LHCN-M2 (cell line): ENCODE measurements around the gene CYBRD1. TPM values are rescaled to one million over a fixed set of nuclear protein-coding genes. Genes with fewer than 3 reads are reported as not detected.

Experiments used
- DNase-seq: peaks from one replicate; pipeline ENCODE4 v3.0.0-alpha.2; 2012; ENCODE audit warnings: low read depth
- total RNA-seq: library from RNA; depleted of rRNA; stranded (reverse); fragments of >200 nt; gene quantifications from 2 replicates; pipeline ENCODE4 v1.2.3, GENCODE V29; 2014

The CYBRD1 gene
- total RNA-seq, 1 experiment from 2014 or later = 120 TPM

DNA sequence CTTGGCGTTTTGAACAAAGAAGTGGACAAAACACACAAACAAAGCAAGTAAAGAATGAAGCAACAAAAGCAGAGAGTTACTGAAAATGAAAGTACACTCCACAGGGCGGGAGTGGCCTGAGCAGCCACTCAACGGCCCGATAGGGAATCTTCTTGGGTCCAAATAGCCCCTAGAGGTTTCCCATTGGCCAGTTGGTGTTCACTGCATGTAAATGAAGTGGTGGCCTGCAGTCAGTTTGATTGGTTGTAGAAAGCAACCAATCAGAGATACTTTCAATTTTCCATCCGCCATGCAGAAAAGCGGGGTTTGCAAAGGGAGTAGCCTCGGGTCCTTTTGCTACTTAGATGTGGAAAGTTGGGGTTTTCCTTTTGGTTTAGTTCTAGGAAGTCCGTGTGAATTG lies 31.6 kb downstream of the CYBRD1 start:
- DNase-seq = no peak

DNA sequence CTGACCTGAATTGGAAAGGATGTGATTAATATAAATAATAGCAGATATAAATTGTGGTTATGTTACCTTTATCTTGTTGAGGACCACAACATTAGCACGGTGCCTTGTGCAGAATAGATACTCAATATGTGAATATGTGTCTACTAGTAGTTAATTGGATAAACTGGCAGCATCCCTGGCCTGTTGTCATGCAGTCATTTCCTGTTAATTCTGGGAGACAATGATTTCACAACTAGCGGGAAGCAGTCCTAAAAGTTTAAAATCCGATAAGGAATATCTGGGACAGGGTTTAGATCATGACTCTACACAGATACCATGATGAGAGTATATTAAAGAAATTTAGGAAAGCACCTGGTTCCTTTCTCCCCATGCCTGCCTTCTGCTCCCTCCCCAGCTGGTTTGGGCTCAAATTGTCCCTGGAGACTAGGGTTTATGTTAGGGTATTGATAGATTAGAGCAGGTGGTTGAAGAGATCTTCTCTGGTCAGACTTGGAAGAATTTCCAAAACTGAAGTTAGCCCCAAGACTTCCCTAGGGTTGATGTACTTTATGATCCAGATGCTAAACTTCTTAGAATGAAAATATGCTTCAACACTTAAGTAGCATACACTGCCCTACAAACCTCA lies 32.8 kb downstream of the CYBRD1 start:
- DNase-seq = peak; percentile 31

DNA sequence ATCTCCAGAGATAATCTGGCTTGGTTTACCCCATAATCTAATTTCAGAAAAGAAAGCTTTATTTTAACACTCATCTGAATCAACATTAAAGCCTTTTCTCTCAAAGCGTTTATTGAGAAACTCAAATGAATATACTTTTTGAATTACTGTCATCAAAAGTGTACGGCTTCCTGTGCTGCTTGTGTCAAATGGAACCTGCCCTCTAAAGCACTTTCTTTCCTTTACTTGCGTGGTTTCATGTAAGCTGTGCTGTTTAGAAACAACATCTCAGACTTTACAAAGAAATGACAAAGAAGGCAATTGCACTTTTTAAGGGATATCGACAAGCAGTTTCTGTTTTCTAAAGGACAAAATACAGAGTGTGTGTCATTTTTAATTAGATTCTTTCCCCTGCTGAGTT lies 35.1 kb downstream of the CYBRD1 start:
- DNase-seq = no peak

DNA sequence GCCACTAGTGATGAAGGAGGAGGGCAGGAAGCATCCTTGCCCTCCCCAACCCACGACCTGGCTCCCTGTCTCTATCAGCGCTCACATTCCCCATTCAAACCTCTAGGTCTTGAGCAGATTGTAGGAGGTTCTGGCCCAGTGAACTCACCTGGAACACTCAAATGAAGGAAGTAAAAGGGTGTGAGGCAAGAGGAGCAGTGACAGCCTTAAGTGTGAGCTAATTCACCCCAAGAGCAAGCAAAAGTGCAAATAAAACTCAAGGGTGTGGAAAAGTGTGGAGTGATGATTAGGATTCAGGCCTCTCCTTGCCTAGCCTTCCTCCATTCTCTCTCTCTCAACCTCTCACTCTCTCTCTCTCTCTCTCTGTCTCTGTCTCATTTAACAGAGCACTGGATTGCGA lies 41.0 kb downstream of the CYBRD1 start:
- no peak for DNase-seq

- no peak for DNase-seq
These were observed 42.2 kb downstream of the CYBRD1 start for GRCh38 chr2:171564463-171564862.

DNA sequence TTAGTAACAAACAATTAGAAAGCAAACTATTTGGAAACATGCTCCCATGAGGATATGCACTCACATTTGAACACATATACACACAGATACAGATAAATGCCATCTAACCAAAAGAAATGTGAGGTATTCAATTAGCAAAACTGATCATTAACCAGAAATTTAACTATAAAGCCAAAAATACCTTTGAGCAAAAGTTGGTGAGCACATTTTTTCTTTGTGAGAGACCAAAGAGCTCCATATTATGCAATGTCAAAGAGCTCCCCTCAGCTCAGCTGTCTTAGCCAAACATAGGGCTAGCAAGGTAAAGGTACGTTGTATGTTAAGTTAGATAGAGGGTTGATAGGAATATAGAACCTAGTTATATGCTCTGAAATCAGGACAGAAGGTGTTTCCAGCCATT lies 43.8 kb downstream of the CYBRD1 start:
- DNase-seq = no peak

DNA sequence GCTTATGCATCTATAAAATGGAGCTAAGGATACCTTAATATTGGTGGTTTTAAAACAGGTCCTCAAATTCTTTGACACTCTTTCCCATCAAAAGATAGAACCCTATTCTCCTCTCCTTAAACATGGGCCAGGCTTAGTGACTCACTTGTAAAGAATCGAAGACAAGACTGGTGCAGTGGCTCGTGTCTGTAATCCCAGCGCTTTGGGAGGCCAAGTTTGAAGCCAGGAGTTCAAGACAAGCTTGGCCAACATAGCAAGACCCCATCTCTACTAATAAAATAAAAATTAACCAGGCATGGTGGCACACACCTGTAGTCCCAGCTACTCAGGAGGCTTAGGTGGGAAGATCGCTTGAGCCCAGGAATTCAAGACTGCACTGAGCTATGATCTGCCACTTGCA lies 44.5 kb downstream of the CYBRD1 start:
- DNase-seq = no peak

DNA sequence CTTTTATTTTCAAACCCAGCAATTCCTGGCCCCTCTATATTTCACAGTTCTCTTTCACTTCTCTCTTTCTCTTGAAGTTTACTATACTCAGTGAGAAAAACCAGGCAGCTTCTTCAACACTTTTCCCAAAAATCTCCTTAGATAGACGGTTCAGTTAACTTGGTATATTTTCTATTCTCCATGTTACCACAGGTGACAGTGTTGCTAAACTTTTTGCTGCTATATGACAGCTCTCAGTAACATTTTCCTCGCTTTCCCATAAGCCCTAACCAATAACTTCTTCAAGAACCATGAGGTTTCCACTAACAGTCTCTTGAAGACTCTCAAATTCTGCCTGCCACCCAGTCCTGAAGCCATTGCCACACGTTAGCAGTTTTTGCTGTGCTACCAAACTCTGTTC lies 45.8 kb downstream of the CYBRD1 start:
- DNase-seq = no peak

GRCh38 chr2:171571721-171572120 lies 49.4 kb downstream of the CYBRD1 start:
- DNase-seq = no peak

- peak; percentile 64 for DNase-seq
These were observed 52.0 kb downstream of the CYBRD1 start for GRCh38 chr2:171574149-171574795.

DNA sequence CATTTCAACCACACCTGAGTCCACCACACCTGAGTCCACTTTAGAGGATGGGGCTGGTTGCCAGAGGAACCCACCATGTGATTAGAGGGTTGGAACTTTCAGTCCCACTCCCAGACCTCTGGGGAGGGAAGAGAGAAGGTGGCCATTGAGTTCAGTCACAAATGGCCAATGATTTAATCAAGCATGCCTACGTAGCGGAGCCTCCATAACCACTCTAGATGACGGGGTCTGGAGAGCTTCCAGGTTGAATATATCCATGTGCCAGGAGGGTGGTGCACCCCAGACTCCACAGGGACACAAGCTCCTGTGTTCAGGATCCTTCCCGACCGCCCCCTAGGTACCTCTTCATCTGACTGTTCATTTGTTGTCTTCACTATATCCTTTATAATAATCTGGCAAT lies 53.3 kb downstream of the CYBRD1 start:
- DNase-seq = no peak

- DNase-seq = no peak
These were observed 56.0 kb downstream of the CYBRD1 start for GRCh38 chr2:171578127-171578803.

- no peak for DNase-seq
These were observed 57.2 kb downstream of the CYBRD1 start for GRCh38 chr2:171579481-171579880.

DNA sequence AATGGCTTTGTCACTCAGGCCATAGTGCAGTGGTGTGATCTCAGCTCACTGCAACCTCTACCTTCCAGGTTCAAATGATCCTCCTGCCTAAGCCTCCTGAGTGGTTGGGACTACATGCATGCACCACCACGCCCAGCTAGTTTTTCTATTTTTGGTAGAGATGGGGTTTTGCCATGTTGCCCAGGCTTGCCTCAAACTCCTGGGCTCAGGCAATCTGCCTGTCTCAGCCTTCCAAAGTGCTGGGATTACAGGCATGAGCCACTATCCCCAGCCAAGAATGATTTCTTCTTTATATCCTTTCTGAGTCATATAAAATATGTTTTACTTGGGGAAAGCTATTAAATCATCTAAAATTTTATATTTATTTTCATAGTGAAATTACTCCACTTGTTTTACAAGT lies 61.3 kb downstream of the CYBRD1 start:
- no peak for DNase-seq

GRCh38 chr2:171584001-171584400 lies 61.7 kb downstream of the CYBRD1 start:
- no peak for DNase-seq

DNA sequence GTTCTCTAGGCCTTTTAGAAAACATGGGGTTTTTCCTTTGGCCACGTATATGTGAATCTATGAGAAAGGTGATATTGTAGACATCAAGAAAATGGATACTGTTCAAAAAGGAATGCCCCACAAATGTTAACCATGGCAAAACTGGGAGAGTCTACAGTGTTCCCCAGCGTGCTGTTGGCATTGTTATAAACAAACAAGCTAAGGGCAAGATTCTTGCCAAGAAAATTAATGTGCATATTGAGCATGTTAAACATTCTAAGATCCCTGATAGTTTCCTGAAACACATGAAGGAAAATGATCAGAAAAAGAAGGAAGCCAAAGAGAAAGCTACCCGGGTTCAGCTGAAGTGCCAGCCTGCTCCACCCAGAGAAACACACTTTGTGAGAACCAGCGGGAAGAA lies 64.9 kb downstream of the CYBRD1 start:
- no peak for DNase-seq

DNA sequence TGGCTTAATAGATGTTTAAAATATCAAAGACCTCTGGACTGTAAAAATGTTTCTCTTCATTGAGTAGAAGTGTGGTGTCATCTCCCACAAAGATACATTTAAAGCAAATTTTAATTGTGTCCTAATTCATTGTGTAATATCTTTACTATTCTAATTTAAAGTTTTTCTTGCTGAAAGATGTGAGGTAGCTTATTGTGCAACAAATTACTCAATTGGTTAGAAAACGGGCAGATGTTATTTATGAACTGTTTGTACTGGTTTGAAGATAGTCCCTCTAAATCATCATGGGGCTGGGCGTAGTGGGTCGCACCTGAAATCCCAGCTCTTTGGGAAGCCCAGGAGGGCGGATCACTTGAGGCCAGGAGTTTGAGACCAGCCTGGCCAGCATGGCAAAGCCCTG lies 65.3 kb downstream of the CYBRD1 start:
- DNase-seq = no peak

GRCh38 chr2:171590116-171590515 lies 67.8 kb downstream of the CYBRD1 start:
- no peak for DNase-seq

DNA sequence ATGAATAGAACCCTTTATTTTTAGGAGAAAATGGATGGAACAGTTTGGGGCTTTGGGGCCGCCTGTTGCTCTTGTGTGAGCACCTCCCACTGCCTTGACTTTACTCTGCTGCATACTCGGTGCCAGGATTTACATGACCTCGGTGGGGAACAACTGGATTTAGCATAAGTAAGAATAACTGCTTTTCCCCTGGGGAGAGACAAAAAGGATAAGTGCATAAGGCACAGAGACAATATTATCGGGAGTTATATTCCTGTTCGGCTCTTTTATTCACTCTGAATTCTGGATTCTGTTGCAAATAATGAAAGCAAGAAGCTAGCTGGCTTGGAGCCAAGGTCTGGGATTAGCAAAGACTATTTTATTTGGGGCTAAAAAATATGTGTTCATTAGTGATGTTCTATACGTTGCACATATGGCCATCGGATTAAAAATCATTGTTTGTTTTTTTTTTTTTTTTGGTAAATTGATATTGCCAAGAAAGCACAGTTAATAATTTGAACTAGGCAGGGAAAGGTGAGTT lies 69.8 kb downstream of the CYBRD1 start:
- no peak for DNase-seq

DNA sequence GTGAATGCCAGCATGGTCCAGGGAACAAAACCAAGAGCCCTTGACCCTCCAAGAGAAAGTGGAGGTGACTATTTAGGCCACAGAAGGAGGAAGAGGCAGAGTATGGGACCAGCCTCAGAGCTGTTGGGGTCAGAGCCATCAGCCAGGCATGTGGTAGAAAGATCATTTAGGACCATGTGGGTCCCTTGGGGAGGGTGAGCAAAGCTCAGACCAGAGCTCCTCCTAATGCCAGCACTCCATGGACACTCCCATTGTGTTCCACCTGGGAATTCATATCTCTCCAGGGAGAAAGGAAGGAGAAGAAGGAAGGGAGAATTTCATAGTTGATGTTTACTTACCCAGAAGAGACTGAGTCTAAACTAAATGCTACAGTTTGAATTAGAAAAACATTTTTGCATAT lies 73.2 kb downstream of the CYBRD1 start:
- peak; percentile 68 for DNase-seq

DNA sequence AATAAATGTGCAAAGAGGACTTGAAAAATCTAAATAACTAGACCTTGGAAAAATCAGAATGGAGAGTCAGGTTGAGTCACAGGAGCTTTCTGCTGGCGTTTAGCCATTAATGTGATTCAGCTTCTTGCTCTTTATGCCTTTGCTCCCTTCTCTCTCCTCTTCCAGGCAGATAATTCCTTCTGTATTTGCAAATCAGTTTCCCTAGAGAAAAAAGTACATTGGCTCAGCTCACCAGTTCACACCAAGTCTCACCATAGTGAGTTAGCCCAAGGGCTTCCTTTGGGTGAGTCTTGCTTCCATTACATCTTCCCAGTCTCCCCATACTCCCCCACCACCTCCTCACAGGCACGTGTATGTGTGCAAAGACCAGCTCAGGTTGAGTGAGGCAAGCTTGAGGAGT lies 73.6 kb downstream of the CYBRD1 start:
- DNase-seq = peak; percentile 89

DNA sequence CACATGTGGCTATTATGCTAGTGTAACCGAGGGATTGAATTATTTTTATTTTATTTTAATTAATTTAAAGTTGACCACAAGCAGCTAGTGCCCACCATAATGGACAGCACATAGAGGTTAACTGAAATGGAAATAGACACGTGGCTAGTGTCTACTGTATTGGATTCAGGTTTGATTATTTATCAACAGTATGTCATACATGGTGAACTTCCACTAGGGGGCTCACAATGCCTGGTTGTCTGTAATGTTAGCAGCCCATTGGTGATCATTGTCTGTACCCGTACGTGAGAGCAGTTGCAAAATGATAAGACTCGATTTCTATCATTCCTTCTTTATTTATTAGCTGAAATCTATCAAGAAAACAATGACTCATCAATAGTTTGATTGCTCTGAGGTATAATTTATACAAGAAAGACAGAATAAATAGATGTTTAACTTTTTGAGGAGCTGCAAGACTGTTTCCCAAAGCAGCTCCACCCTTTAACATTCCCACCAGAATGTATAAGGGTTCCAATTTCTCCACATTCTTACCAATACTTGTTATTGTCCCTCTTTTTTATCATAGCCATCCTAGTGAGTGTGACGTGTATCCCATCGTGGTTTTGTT lies 76.5 kb downstream of the CYBRD1 start:
- DNase-seq = peak; percentile 75
